ENCODE data around the gene AGO3.

GRCh38 chr1:35931446-35932157 lies 697 bp downstream of the AGO3 start:
- no peak for TF ChIP-seq CTCF (conservative IDR thresholded peaks at IDR 0.05; ENCODE audit: low read length)
- TF ChIP-seq EZH2phosphoT487 (IDR thresholded peaks at IDR 0.05; ENCODE audit: borderline replicate concordance, low read depth, low read length): no peak
